C4-2B (cell line): ENCODE data around the gene ACTBL2.

ENCODE experiments used
- CTCF ChIP-seq: fragments of 450-650 bp; conservative IDR thresholded peaks from 2 replicates; pipeline ENCODE4 v1.5.1; 2017; ENCODE audit warnings: mild to moderate bottlenecking
- ZFX ChIP-seq: fragments of 450-650 bp; IDR thresholded peaks from 2 replicates; pipeline ENCODE4 v1.6.1; 2017

GRCh38 chr5:57529864-57530263 is 47.3 kb upstream of the ACTBL2 start:
- TF ChIP-seq CTCF (no peak), ZFX (no peak)
